ENCODE measurements around the gene NEDD9.

GRCh38 chr6:11207199-11207968 lies 25.1 kb downstream of the NEDD9 start:
- no peak for TF ChIP-seq CTCF (IDR thresholded peaks at IDR 0.05; ENCODE audit: low read depth, low read length)
- TF ChIP-seq EZH2phosphoT487 (IDR thresholded peaks at IDR 0.05; ENCODE audit: low read depth), result no peak
